GM21529 (cell line): ENCODE results near the gene NR5A1.

Experiments
- ATAC-seq: cut with Tn5 transposase; IDR thresholded peaks from one replicate; pipeline ENCODE4 v1.9.1; 2021; ENCODE audit not compliant: unreplicated experiment

NR5A1 gene

DNA sequence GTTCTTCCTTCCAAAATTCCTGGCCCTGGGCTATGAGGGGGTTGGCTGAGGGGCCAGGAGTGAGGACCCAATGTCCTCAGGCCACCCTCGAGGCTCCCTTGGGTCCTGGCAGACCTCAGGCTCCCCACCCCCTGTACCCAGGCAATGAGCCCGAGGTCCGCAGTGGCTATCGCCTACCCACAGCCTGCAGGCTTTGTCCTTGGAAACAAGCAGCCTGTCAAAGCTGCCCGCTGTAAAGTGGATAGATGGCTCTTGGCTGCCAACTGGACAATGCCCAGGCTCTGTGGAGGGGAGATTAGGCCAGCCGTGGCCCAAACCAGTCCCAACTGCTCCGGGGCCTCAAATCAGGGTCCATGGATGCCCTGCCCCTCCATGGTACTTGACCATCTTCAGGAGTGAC lies 59.2 kb downstream of the NR5A1 start:
- ATAC-seq = no peak

DNA sequence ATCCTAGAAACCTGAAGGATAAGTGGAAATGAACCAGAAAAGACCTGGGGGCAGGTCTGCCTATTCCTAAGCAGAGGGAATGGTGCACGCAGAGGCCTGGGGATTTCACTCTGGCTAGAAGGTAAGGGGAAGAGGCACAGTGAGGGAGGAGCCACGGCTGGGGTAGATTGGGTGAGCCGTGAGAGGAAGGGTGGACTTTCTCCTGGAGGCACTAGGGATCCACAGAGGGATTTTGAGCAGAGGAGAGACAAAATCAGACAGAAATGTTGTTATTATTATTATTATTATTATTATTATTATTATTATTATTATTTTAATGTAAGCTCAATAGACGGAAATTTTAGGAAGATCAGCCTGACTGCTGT lies 59.9 kb downstream of the NR5A1 start:
- ATAC-seq = no peak

DNA sequence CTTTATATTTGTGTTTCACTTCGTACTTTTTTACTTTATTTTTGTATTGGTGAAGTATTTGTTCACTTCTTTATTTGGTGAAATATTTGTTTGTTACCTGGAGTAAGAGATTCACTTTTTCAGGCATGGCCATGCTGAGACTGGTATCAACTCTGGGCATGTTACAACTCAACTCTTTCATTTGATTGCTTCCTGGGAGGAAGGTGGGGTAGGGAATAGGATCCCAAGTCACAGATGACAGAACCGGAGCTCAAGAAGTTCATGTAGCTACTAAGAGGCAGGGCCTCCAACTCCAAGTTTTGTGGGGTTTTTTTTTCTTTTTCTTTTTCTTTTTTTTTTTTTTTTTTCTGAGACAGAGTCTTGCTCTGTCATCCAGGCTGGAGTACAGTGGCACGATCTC lies 63.0 kb downstream of the NR5A1 start:
- ATAC-seq = no peak

DNA sequence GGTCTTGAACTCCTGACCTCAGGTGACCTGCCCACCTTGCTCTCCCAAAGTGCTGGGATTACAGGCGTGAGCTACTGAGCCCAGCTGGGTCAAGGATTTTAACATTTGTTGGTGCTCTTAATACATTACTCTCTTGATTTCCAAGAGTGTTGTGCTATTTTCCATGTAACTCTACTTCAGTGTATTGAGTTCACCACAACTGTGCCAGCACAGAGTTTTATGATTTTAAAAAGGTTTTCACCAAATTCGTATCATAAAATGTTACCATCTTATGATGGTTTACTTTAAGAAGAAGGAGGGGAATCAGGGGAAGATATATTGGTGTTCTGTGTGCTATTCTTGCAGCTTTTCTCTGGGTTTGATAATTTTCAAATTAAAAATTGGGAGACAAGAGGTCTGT lies 63.6 kb downstream of the NR5A1 start:
- ATAC-seq = no peak

DNA sequence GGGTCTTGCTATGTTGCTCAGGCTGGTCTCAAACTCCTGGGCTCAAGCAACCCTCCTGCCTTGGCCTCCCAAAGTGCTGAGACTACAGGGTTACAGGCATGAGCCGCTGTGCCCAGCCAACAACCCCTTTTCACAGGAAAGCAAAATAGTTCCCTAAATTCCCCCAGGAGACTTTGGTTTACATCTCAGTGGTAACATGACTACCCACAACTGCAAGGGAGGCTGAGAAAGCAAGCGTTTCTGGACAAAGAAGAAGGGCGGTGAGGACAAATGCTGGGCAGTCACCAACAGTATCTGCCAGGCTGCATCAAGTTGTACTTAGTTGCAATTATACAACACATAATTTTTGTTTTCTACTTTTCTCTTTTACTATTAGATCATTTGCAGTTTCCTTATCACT lies 64.4 kb downstream of the NR5A1 start:
- no peak for ATAC-seq

DNA sequence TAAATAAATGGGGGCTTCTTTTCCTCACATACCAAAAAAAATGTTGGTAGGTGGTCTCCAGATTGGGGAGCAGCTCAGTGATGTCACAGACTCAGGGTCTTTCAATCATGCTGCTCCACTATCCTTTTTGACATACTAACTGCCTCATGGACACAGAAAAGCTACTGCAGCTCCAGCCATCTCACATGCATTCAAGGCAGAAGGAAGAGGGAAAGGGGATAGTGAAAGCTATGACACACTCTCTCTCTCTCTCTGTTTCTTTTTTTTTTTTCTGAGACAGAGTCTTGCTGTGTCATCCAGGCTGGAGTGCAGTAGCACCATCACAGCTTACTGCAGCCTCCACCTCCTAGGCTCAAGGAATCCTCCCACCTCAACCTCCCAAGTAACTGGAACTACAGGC lies 64.8 kb downstream of the NR5A1 start:
- no peak for ATAC-seq

DNA sequence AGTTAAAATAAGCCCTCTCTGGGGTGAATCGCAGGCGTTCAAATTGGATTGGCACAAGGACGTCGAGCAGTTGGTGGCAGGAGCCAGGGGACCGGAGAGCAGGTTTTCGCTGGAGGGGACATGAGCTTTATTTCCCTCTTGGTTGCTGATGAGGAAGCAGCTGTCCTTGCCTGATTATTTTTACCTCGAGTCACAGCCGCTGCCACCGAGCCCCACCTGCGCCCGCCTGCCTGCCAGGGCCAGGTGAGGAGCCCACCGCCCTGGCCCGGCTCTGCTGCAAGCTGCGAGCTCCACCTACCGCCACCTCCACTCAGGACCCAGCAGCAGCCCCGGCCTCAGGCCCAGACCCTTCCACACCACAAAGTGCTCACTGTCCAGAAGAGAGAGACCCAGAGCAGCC lies 65.9 kb downstream of the NR5A1 start:
- ATAC-seq = no peak

DNA sequence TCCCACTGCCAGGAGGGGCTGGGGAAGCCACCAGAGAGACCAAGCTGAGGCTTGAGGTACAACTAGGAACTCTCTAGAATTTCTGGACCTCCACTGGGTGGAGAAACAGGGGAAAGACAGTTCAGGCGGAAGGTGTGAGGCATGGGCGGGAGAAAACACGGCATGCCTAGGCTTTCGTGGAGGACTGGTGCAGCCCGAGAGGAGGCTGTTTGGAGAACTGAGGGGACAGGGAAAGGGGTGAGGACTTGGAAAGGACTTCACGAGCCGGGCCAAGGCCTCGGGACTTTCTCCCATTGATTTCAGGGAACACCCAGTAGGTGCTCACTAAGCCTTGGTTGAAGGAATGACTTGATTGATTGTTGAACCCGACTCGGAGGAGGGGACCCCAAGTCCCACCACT lies 66.4 kb downstream of the NR5A1 start:
- no peak for ATAC-seq

DNA sequence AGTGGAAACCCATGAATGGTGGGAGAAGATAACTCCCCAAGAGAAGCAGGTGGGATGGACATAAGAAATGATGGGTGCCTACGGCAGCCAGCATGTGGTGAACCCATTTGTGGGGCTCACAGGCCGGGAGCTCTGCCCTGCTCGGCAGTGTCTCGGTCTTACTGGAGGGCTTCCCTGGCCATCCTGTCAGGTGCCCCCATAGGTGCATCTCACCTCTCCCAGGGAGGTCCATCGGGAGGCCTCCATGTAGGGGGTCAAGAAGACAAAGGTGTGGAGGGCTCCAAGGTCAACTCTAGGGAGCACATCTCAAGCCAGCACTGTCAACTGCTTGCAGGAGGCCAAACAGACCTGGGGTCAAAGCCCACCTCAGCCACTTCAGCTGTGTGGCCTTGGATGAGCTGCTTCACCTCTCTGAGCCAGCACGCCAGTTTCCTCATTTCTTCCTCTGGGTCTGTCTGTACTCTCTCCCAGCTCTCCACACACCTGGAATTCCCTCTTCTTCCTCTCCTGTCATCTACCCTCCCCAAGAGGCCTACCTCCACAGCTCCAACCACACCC lies 67.4 kb downstream of the NR5A1 start:
- ATAC-seq = no peak

DNA sequence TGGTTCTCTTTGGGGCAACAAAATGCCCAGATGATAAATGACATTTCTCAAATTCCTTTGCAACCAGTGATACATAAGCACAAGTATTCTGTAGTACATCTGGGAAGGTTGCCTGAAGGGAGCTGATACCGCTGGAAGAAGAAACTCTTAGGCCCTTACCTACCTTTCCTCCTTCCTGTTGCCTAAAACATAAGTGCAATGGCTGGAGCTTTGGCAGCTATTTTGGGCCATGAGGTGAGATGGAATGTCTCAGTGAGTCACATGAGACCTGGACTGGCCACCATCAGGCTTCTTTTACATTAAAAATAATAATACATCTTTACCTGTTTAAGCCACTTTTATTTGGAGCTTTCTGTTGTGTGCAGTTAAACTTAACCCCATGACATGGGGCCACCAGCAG lies 68.1 kb downstream of the NR5A1 start:
- no peak for ATAC-seq

DNA sequence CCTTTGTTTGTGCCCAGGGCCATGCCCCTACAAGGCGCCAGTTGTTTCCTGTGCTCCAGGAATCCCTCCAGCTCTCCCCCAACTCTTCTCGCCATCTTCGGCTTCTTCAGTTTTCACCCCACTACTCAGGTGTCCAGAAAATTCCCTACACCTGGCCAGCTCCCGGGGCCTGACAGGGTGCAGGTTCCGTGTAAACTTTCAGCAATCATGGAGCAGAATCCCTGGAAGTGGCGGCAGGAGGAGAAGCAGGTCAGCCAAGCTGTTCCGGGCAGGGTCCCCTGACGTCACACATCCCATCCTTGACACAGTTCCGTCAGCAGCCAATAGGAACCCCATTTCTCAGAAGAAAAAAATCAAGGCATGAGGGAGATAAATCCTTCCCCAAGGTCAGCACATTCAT lies 69.1 kb downstream of the NR5A1 start:
- ATAC-seq = no peak

DNA sequence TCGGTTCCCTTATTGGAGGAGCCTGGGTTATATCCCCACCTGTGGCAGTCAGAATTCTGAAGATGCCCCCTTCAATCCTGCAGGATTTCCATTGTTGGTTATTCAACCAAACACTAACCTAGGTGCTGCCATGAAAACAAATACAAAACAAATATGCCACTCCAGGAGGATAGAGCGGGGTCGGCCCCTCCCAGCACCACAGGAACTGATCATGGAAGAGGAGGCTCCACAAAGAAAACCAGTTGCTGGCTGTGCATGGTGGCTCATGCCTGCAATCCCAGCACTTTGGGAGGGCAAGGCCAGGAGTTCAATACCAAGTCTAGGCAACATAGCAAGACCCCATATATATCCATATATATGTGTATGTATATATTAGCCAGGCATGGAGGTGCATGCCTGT lies 70.1 kb downstream of the NR5A1 start:
- no peak for ATAC-seq

DNA sequence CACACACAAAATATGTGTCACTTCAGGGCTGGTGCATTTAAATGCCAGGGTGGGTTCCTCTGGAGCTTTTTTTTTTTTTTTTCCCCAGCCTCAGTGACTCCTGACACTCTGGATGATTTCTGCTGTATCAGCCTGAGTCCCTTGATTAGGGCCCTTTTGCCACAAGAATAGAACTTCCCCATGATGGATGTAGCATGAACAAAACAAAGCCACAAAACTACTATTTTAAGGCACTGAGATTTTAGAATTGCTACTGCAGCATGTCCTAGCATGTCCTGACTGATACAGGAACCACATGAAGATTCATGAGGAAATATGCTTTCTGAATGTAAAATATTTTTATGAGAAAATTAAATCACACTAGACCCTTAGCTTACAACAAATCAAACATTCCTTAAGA lies 70.9 kb downstream of the NR5A1 start:
- ATAC-seq = no peak
